Natural killer cell (primary cell): ENCODE data around the gene CES3. TPM values are rescaled to one million over a fixed set of nuclear protein-coding genes. Genes with fewer than 3 reads are reported as not detected.
A peak's percentile ranks its signal among the peaks of the same experiment; 100 is the strongest.

ENCODE experiments used
- ATAC-seq, 3 donors: fragments of 150-1000 bp in 2 of 3; fragments of 200-7000 bp in 1 of 3; cut with Tn5 transposase; 1 replicate in 1 of 3; 2 replicates in 2 of 3; pipeline ENCODE4 v1.10.0; 2021; ENCODE audit warnings: mild to moderate bottlenecking in 2 of 3, moderate library complexity in 2 of 3
- DNase-seq, 2 donors: peaks; one replicate each; pipeline versions ENCODE4 v3.0.0 to v3.0.0-alpha.2; 2013 to 2021; ENCODE audit warnings: mixed read lengths in 1 of 2
- H3K27ac ChIP-seq: one replicate; pipeline ENCODE4 v1.5.1; 2013; ENCODE audit warnings: mild to moderate bottlenecking, low read length
- H3K27me3 ChIP-seq: one replicate; pipeline ENCODE4 v1.6.1; 2013; ENCODE audit warnings: low read length; ENCODE audit not compliant: control insufficient read depth, insufficient read depth
- H3K36me3 ChIP-seq: one replicate; pipeline ENCODE4 v1.6.1; 2013; ENCODE audit warnings: low read length; ENCODE audit not compliant: control insufficient read depth, insufficient read depth
- H3K4me1 ChIP-seq: one replicate; pipeline ENCODE4 v1.6.1; 2013; ENCODE audit warnings: low read length; ENCODE audit not compliant: control insufficient read depth, insufficient read depth
- H3K4me3 ChIP-seq: one replicate; pipeline ENCODE4 v1.5.1; 2013; ENCODE audit warnings: low read length
- H3K9me3 ChIP-seq: one replicate; pipeline ENCODE4 v1.6.1; 2013; ENCODE audit warnings: low read length; ENCODE audit not compliant: control insufficient read depth, insufficient read depth
- H3K27ac Mint-ChIP-seq, 2 donors: one replicate each; pipeline ENCODE4 v1.8.0; 2022; ENCODE audit warnings: mild to moderate bottlenecking in 2 of 2, mixed read lengths in 2 of 2, moderate library complexity in 1 of 2
- H3K27me3 Mint-ChIP-seq, 2 donors: one replicate each; pipeline ENCODE4 v1.8.0; 2022; ENCODE audit warnings: low read depth in 2 of 2, mixed read lengths in 2 of 2
- H3K36me3 Mint-ChIP-seq: one replicate; pipeline ENCODE4 v1.8.0; 2022; ENCODE audit warnings: mixed read lengths
- H3K4me1 Mint-ChIP-seq, 2 donors: one replicate each; pipeline ENCODE4 v1.8.0; 2022; ENCODE audit warnings: mixed read lengths in 2 of 2
- H3K4me3 Mint-ChIP-seq: one replicate; pipeline ENCODE4 v1.8.0; 2022; ENCODE audit warnings: mild to moderate bottlenecking, moderate library complexity, mixed read lengths
- H3K9me3 Mint-ChIP-seq, 2 donors: one replicate each; pipeline ENCODE4 v1.8.0; 2022; ENCODE audit warnings: mixed read lengths in 2 of 2
- WGBS: methylation state at CpG from one replicate; pipeline ENCODE4 v1.1.7; 2013; ENCODE audit warnings: missing lambda C conversion rate; ENCODE audit not compliant: insufficient coverage; 5-methylcytosine and 5-hydroxymethylcytosine counted together
- intact Hi-C: fragments of 100-400 bp; cut with micrococcal nuclease; formaldehyde crosslinking; loops from one replicate; pipeline ENCODE4 v1.14.2; 2022
- total RNA-seq, 4 donors: library from RNA; stranded (reverse); fragments of 120-200 nt in 1 of 4; gene quantifications; one replicate each; pipeline versions ENCODE4 v1.2.3 to v1.2.4, GENCODE V29; 2013 to 2022
- TF ChIP-seq, protein P1 (sequence below): fragments of 200-600 bp; IDR thresholded peaks from one replicate; pipeline ENCODE4 v1.8.0; 2022; ENCODE audit warnings: antibody characterized with exemption

CES3 gene
- total RNA-seq, 3 donors from 2014 or later (not counting 1 experiment from before 2014, with no cell fraction given): 0.19 to 0.95 (median 0.27) TPM

DNA sequence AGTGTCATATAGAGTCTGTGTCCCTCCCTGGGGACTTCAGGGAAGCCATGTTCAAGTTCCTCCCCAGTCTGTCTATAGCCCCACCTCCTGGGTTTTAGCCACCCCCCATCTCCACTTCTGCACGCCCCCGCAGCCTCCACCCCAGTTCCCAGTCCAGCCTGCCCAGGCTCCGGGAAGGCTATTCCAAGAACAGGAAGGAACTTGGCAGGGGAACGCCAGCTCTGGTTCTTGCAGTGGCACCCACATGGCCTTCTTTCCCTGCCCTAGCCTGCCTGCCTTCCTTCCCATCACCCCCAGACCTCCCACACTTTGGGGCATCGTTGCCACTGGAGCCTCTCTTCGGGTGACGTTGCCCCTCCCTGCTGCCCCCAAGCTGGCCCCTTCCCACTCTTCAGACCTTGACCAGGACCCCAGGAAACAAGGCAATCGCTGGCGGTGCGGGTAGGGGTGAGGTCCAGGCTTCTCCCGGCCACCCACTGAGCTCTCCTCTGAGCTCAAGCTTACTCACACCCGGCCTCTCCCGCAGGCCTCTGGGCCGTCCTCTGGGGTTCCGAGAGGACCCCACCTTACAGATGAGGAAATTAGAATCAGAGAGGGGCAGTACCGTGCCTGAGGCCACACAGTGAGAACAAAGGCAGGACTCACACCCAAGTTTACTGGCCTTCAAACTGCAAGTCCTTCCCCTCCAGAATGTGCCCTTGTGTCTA lies 18.1 kb downstream of the CES3 start:
- no peaks in the 10 kb centered on the region for H3K9me3 Mint-ChIP-seq
- ATAC-seq (no peak), DNase-seq (no peak)
- no peak overlapping the region for H3K4me3 Mint-ChIP-seq
- TF ChIP-seq, protein P1, sequence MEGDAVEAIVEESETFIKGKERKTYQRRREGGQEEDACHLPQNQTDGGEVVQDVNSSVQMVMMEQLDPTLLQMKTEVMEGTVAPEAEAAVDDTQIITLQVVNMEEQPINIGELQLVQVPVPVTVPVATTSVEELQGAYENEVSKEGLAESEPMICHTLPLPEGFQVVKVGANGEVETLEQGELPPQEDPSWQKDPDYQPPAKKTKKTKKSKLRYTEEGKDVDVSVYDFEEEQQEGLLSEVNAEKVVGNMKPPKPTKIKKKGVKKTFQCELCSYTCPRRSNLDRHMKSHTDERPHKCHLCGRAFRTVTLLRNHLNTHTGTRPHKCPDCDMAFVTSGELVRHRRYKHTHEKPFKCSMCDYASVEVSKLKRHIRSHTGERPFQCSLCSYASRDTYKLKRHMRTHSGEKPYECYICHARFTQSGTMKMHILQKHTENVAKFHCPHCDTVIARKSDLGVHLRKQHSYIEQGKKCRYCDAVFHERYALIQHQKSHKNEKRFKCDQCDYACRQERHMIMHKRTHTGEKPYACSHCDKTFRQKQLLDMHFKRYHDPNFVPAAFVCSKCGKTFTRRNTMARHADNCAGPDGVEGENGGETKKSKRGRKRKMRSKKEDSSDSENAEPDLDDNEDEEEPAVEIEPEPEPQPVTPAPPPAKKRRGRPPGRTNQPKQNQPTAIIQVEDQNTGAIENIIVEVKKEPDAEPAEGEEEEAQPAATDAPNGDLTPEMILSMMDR: no peak
- H3K27ac Mint-ChIP-seq: no peak overlapping the region
- peaks cover 0 to 4% of the 10 kb centered on the region in 2 donors for H3K27me3 Mint-ChIP-seq
- H3K27me3 ChIP-seq: no peaks in the 10 kb centered on the region
- no peaks in the 10 kb centered on the region for H3K36me3 ChIP-seq
- no peaks in the 10 kb centered on the region for H3K9me3 ChIP-seq
- H3K4me3 ChIP-seq: no peak overlapping the region
- H3K27ac ChIP-seq: no peak overlapping the region
- intact Hi-C loops: no loop called here
- WGBS: 78% methylated on average over 15 of the region's 16 CpGs
- H3K4me1 Mint-ChIP-seq: no peaks in the 10 kb centered on the region
- H3K36me3 Mint-ChIP-seq: no peaks in the 10 kb centered on the region
- no peaks in the 10 kb centered on the region for H3K4me1 ChIP-seq

DNA sequence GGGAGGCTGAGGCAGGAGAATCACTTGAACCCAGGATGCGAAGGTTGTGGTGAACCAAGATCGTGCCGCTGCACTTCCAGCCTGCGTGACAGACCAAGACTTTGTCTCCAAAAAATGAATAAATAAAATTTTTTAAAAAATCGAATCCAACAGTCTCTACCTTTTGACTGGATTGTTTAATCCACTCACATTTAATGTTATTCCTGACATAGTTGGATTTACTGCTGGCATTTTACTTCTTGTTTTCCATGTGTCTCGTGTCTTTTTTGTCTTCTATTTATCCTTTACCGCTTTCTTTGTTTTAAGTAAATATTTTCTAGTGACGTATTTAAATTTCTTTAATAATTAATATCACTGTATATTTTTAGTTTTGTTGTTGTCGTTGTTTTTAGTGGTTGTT lies 22.0 kb downstream of the CES3 start:
- ATAC-seq: no peak
- DNase-seq: no peak
- no peaks in the 10 kb centered on the region for H3K36me3 ChIP-seq
- intact Hi-C loops: no loop called here
- TF ChIP-seq, protein P1: no peak
- Mint-ChIP-seq H3K4me1 (no peaks in the 10 kb centered on the region), H3K27me3 (peaks cover 0 to 7% of the 10 kb centered on the region in 2 donors), H3K4me3 (no peak overlapping the region), H3K36me3 (no peaks in the 10 kb centered on the region), H3K27ac (no peak overlapping the region), H3K9me3 (no peaks in the 10 kb centered on the region)
- no peaks in the 10 kb centered on the region for H3K27me3 ChIP-seq
- no peak overlapping the region for H3K4me3 ChIP-seq
- peaks cover 11% of the 10 kb centered on the region for H3K4me1 ChIP-seq
- no peak overlapping the region for H3K27ac ChIP-seq
- WGBS: 90% methylated on average over 5 of the region's 9 CpGs
- no peaks in the 10 kb centered on the region for H3K9me3 ChIP-seq

DNA sequence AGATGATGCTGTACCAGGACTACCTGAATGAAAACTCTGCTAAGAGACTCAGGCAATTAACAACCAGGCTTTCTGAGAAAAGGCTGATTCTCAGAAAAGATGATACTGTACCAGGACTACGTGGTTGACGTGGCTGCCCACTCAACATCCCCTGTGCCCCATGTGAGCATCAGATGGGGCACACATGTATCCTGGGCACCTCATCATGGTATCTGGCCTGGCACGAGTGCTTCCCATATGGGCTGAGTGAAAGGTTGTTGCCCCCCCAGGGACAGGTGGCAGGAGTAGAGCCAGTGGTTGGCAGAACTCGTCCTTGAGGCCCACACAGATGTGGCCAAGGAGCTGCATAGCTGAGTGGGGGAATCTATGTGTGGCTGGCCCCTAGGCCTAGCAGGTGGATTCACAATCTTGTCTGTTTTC lies 23.8 kb downstream of the CES3 start:
- no peak overlapping the region for H3K4me3 Mint-ChIP-seq
- intact Hi-C loops: no loop called here
- Histone ChIP-seq H3K4me1 (peaks cover 11% of the 10 kb centered on the region), H3K27me3 (no peaks in the 10 kb centered on the region), H3K27ac (peak overlapping the region; percentile 41), H3K36me3 (no peaks in the 10 kb centered on the region), H3K9me3 (no peaks in the 10 kb centered on the region), H3K4me3 (no peak overlapping the region)
- ATAC-seq (no peak), DNase-seq (peak in 1 of 2 donors; percentile 19)
- no peaks in the 10 kb centered on the region for H3K4me1 Mint-ChIP-seq
- TF ChIP-seq, protein P1: no peak
- no peaks in the 10 kb centered on the region for H3K36me3 Mint-ChIP-seq
- no peak overlapping the region for H3K27ac Mint-ChIP-seq
- peaks cover 0 to 7% of the 10 kb centered on the region in 2 donors for H3K27me3 Mint-ChIP-seq
- 51% methylated on average over 4 of the region's 4 CpGs for WGBS
- H3K9me3 Mint-ChIP-seq: no peaks in the 10 kb centered on the region

DNA sequence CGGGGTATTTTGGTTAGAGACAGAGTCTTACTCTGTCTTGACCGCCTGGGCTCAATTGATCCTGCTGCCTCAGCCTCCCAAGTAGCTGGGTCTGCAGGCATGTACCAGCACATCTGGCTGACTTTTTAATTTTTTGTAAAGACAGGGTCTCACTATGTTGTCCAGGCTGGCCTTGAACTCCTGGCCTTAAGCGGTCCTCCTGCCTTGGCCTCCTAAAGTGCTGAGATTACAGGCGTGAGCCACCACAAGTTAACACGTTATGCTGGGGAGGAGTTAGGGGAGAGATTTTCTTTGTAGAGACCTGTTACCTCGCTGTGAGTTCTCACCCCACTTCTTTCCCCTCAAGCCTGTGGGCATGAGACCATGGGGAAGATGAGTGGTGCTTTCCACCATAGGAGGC lies 25.5 kb downstream of the CES3 start:
- Histone ChIP-seq H3K36me3 (no peaks in the 10 kb centered on the region), H3K4me3 (no peak overlapping the region), H3K9me3 (no peaks in the 10 kb centered on the region), H3K4me1 (peaks cover 11% of the 10 kb centered on the region), H3K27ac (no peak overlapping the region), H3K27me3 (no peaks in the 10 kb centered on the region)
- Mint-ChIP-seq H3K36me3 (no peaks in the 10 kb centered on the region), H3K9me3 (no peaks in the 10 kb centered on the region), H3K27ac (no peak overlapping the region), H3K27me3 (peaks cover 0 to 7% of the 10 kb centered on the region in 2 donors), H3K4me3 (no peak overlapping the region), H3K4me1 (no peaks in the 10 kb centered on the region)
- DNase-seq (no peak), ATAC-seq (no peak)
- WGBS: 79% methylated on average over 4 of the region's 6 CpGs
- TF ChIP-seq, protein P1: no peak
- intact Hi-C loops: no loop called here
